PC-3 (cell line): ENCODE data around the gene ANKRD60. TPM values are rescaled to one million over a fixed set of nuclear protein-coding genes. Genes with fewer than 3 reads are reported as not detected.

ENCODE experiments used
- ATAC-seq: fragments of 200-7000 bp; cut with Tn5 transposase; 2 replicates; pipeline ENCODE4 v1.9.1; 2020; ENCODE audit warnings: mild to moderate bottlenecking, moderate library complexity
- BruUV-seq: library from RNA; stranded (reverse); fragments of 400-500 nt; replicated peaks from 2 replicates; lab custom pipeline; 2021; lab: Mats Ljungman, UMichigan
- CTCF ChIA-PET: fragments of 300-600 bp; sonication (Branson Sonifier 250); formaldehyde crosslinking; loops from one replicate; lab custom pipeline; 2022; ENCODE audit warnings: antibody characterized with exemption; lab: Charles Lee
- POLR2A ChIA-PET: fragments of 300-600 bp; sonication (Branson Sonifier 250); formaldehyde crosslinking; loops from one replicate; lab custom pipeline; 2022; ENCODE audit warnings: antibody characterized with exemption; ENCODE audit not compliant: unreplicated experiment; lab: Charles Lee
- DNase-seq: peaks from one replicate; pipeline ENCODE4 v3.0.0-alpha.2; 2015
- H2AFZ ChIP-seq: fragments of 300-600 bp; sonication (generic); 2 replicates; pipeline ENCODE4 v1.6.0; 2016; ENCODE audit warnings: antibody characterized with exemption, low read length
- H3F3A ChIP-seq: fragments of 300-600 bp; sonication (generic); one replicate; pipeline ENCODE4 v1.6.0; 2017; ENCODE audit warnings: antibody characterized with exemption, low read length, control low read depth, mild to moderate bottlenecking; ENCODE audit not compliant: unreplicated experiment
- H3K27ac ChIP-seq: fragments of 300-600 bp; sonication (generic); 2 replicates; pipeline ENCODE4 v1.5.1; 2016; ENCODE audit warnings: mild to moderate bottlenecking, low read length
- H3K27me3 ChIP-seq: fragments of 300-600 bp; sonication (generic); 2 replicates; pipeline ENCODE4 v1.6.1; 2016; ENCODE audit warnings: low read length, mixed read lengths
- H3K36me3 ChIP-seq: fragments of 300-600 bp; sonication (generic); 2 replicates; pipeline ENCODE4 v1.6.1; 2016; ENCODE audit warnings: low read depth, mixed run types, low read length, mixed read lengths
- H3K4me1 ChIP-seq: fragments of 300-600 bp; sonication (generic); 2 replicates; pipeline ENCODE4 v1.5.1; 2016; ENCODE audit warnings: low read length; ENCODE audit not compliant: insufficient read depth
- H3K4me2 ChIP-seq: fragments of 300-600 bp; sonication (generic); 2 replicates; pipeline ENCODE4 v1.6.0; 2016; ENCODE audit warnings: low read length
- H3K4me3 ChIP-seq: fragments of 300-600 bp; sonication (generic); 2 replicates; pipeline ENCODE4 v1.5.1; 2016; ENCODE audit warnings: mild to moderate bottlenecking, low read length, mixed read lengths
- H3K79me2 ChIP-seq: fragments of 300-600 bp; sonication (generic); 2 replicates; pipeline ENCODE4 v1.6.1; 2017; ENCODE audit warnings: low read length, mixed read lengths
- H3K9ac ChIP-seq: fragments of 300-600 bp; sonication (generic); 2 replicates; pipeline ENCODE4 v1.6.0; 2016; ENCODE audit warnings: mild to moderate bottlenecking, low read length
- H3K9me2 ChIP-seq: fragments of 300-600 bp; sonication (generic); replicated peaks from 2 replicates; pipeline ENCODE4 v1.6.1; 2016; ENCODE audit warnings: mixed run types, low read length, mixed read lengths
- H3K9me3 ChIP-seq: fragments of 300-600 bp; sonication (generic); 2 replicates; pipeline ENCODE4 v1.6.1; 2016; ENCODE audit warnings: low read length, mixed read lengths
- H4K20me1 ChIP-seq: fragments of 300-600 bp; sonication (generic); 2 replicates; pipeline ENCODE4 v1.6.1; 2016; ENCODE audit warnings: low read length, mixed read lengths
- CTCF ChIP-seq: fragments of 300-600 bp; sonication (generic); conservative IDR thresholded peaks from 2 replicates; pipeline ENCODE4 v1.5.1; 2017; ENCODE audit warnings: antibody characterized with exemption, low read depth, mild to moderate bottlenecking, low read length
- EZH2 ChIP-seq: fragments of 300-600 bp; sonication (generic); IDR thresholded peaks from one replicate; pipeline ENCODE4 v1.6.1; 2017; ENCODE audit warnings: antibody characterized with exemption, mild to moderate bottlenecking, low read length; ENCODE audit not compliant: unreplicated experiment
- EZH2phosphoT487 ChIP-seq: fragments of 300-600 bp; sonication (generic); IDR thresholded peaks from 2 replicates; pipeline ENCODE4 v1.6.1; 2018; ENCODE audit warnings: mild to moderate bottlenecking, antibody characterized with exemption, low read length, borderline replicate concordance
- intact Hi-C: fragments of 100-400 bp; cut with micrococcal nuclease; formaldehyde crosslinking; loops from 2 replicates; pipeline ENCODE4 v1.9.0; 2023
- total RNA-seq: library from RNA; depleted of rRNA; stranded (reverse); fragments of >200 nt; gene quantifications from 2 replicates; pipeline ENCODE4 v1.2.3, GENCODE V29; 2014

Gene ANKRD60
- total RNA-seq, 1 experiment from 2014 or later = not detected

GRCh38 chr20:58223358-58223941, 5.0 kb downstream of the ANKRD60 start:
- Histone ChIP-seq H2AFZ (no peak overlapping the region), H3K27me3 (no peaks in the 10 kb centered on the region), H3K9me2 (no peaks in the 10 kb centered on the region), H3F3A (no peaks in the 10 kb centered on the region), H3K4me3 (no peak overlapping the region), H3K9me3 (no peaks in the 10 kb centered on the region), H3K4me2 (peak overlapping the region; percentile 21), H3K4me1 (peaks cover 34% of the 10 kb centered on the region), H3K79me2 (no peaks in the 10 kb centered on the region), H3K27ac (peak overlapping the region; percentile 72), H3K9ac (peak overlapping the region; percentile 38), H4K20me1 (no peaks in the 10 kb centered on the region), H3K36me3 (no peaks in the 10 kb centered on the region)
- intact Hi-C loops = no loop called here
- POLR2A ChIA-PET = interaction anchor here (0.7 kb wide), 1 partner anchor 604 kb away, joined by 3 read pairs; no protein-coding TSS in a partner anchor
- DNase-seq (peak; percentile 82), ATAC-seq (peak; percentile 74)
- no TSS peak for BruUV-seq
- CTCF ChIA-PET = interaction anchor here (0.7 kb wide), 1 partner anchor 524 kb away, joined by 3 read pairs; no protein-coding TSS in a partner anchor
- TF ChIP-seq CTCF (no peak), EZH2phosphoT487 (no peak), EZH2 (no peak)

DNA sequence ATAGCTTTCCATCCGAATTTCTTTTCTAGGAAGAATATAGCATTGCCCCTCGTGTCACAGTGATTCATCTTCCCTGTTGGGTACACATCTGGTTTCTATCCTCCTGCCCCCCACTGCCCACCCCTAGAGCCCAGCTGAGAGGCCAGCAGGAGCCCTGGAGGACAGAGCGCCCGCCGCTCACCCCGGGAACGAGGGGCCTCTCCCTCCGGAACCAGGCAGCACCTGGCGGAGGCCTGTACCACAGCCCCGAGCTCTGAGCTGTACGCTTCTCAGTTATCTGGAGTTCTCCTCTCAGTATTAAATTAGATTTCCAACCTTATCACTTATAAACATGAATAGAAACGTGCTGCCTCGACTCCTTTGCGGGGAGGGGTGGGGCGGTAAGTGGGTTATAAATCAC, 6.0 kb downstream of the ANKRD60 start:
- ChIA-PET POLR2A (no interaction called here), CTCF (no interaction called here)
- TF ChIP-seq CTCF = no peak
- TF ChIP-seq EZH2phosphoT487 = no peak
- TF ChIP-seq EZH2 = no peak
- intact Hi-C loops = no loop called here
- DNase-seq (no peak), ATAC-seq (no peak)
- BruUV-seq = no TSS peak
- no peak overlapping the region for H3K9ac ChIP-seq
- no peak overlapping the region for H3K4me3 ChIP-seq
- H3K27me3 ChIP-seq = no peaks in the 10 kb centered on the region
- no peaks in the 10 kb centered on the region for H3K79me2 ChIP-seq
- H3K36me3 ChIP-seq = no peaks in the 10 kb centered on the region
- no peak overlapping the region for H2AFZ ChIP-seq
- H4K20me1 ChIP-seq = no peaks in the 10 kb centered on the region
- H3K9me2 ChIP-seq = no peaks in the 10 kb centered on the region
- H3K27ac ChIP-seq = no peak overlapping the region
- H3K4me1 ChIP-seq = peaks cover 34% of the 10 kb centered on the region
- H3F3A ChIP-seq = no peaks in the 10 kb centered on the region
- no peak overlapping the region for H3K4me2 ChIP-seq
- H3K9me3 ChIP-seq = no peaks in the 10 kb centered on the region

- peak; percentile 76 for ATAC-seq
- peak overlapping the region; percentile 80 for H3K27ac ChIP-seq
- CTCF ChIA-PET = no interaction called here
- H3K4me1 ChIP-seq = peaks cover 28% of the 10 kb centered on the region
- no peaks in the 10 kb centered on the region for H4K20me1 ChIP-seq
- intact Hi-C loops = no loop called here
- peak overlapping the region; percentile 45 for H3K4me3 ChIP-seq
- H3F3A ChIP-seq = no peaks in the 10 kb centered on the region
- no peaks in the 10 kb centered on the region for H3K9me2 ChIP-seq
- no TSS peak for BruUV-seq
- no peaks in the 10 kb centered on the region for H3K36me3 ChIP-seq
- no peaks in the 10 kb centered on the region for H3K27me3 ChIP-seq
- H3K4me2 ChIP-seq = peak overlapping the region; percentile 61
- H2AFZ ChIP-seq = 0 out of 2 replicates have a peak overlapping the region, but pooled peaks have one; percentile 26
- peak overlapping the region; percentile 46 for H3K9ac ChIP-seq
- TF ChIP-seq EZH2 (no peak), CTCF (peak; percentile 50; the same call in 1 of the 2 replicates)
- no peaks in the 10 kb centered on the region for H3K79me2 ChIP-seq
- POLR2A ChIA-PET = no interaction called here
- no peaks in the 10 kb centered on the region for H3K9me3 ChIP-seq
- DNase-seq = peak; percentile 91
These were observed 9.1 kb downstream of the ANKRD60 start for GRCh38 chr20:58219342-58219700.
